NCI-H1417 (cell line): ENCODE data around the gene LRRC10B.

Experiments used
- DNase-seq, 3 experiments: peaks; one replicate each; lab custom pipeline; 2025; lab: John Stamatoyannopoulos, UW

Gene LRRC10B

GRCh38 chr11:61531044-61531443 lies 22.5 kb downstream of the LRRC10B start:
- DNase-seq, result peak in 1 of 3 experiments; percentile 47

- DNase-seq, result peak; percentile 14 to 48 (median 36)
Measured at GRCh38 chr11:61532134-61533038, 23.8 kb downstream of the LRRC10B start.

- DNase-seq, result no peak
Measured at GRCh38 chr11:61533039-61533375, 24.5 kb downstream of the LRRC10B start.

GRCh38 chr11:61533401-61533800 lies 24.9 kb downstream of the LRRC10B start:
- peak; percentile 73 to 86 (median 85) for DNase-seq

- peak; percentile 23 to 48 (median 40) for DNase-seq
Measured at GRCh38 chr11:61534025-61534932, 25.7 kb downstream of the LRRC10B start.

GRCh38 chr11:61534933-61535839 lies 26.6 kb downstream of the LRRC10B start:
- no peak for DNase-seq

- DNase-seq, result no peak
Measured at GRCh38 chr11:61535998-61536675, 27.6 kb downstream of the LRRC10B start.

- no peak for DNase-seq
Measured at GRCh38 chr11:61536676-61537270, 28.2 kb downstream of the LRRC10B start.

GRCh38 chr11:61537326-61537725 lies 28.8 kb downstream of the LRRC10B start:
- no peak for DNase-seq

GRCh38 chr11:61538636-61538961 lies 30.1 kb downstream of the LRRC10B start:
- DNase-seq, result no peak

- DNase-seq, result no peak
Measured at GRCh38 chr11:61539006-61539405, 30.5 kb downstream of the LRRC10B start.

GRCh38 chr11:61539831-61540357 lies 31.3 kb downstream of the LRRC10B start:
- no peak for DNase-seq

- no peak for DNase-seq
Measured at GRCh38 chr11:61540528-61540927, 32.0 kb downstream of the LRRC10B start.

GRCh38 chr11:61541598-61541997 lies 33.0 kb downstream of the LRRC10B start:
- DNase-seq, result peak; percentile 49 to 75 (median 57)

- peak; percentile 19 to 81 (median 57) for DNase-seq
Measured at GRCh38 chr11:61542024-61542461, 33.5 kb downstream of the LRRC10B start.

GRCh38 chr11:61542705-61543104 lies 34.2 kb downstream of the LRRC10B start:
- DNase-seq, result no peak

- no peak for DNase-seq
Measured at GRCh38 chr11:61543606-61544306, 35.2 kb downstream of the LRRC10B start.

- DNase-seq, result no peak
Measured at GRCh38 chr11:61544466-61544865, 35.9 kb downstream of the LRRC10B start.

GRCh38 chr11:61545341-61545740 lies 36.8 kb downstream of the LRRC10B start:
- no peak for DNase-seq

GRCh38 chr11:61545921-61546320 lies 37.4 kb downstream of the LRRC10B start:
- DNase-seq, result no peak
